Fibroblast of pulmonary artery (primary cell): Measurements from ENCODE around the gene NIN.
A peak's percentile ranks its signal among the peaks of the same experiment; 100 is the strongest.

Experiments
- DNase-seq: peaks from one replicate; pipeline ENCODE4 v3.0.0-alpha.2; 2010; ENCODE audit warnings: low read depth
- H3K4me3 ChIP-seq: replicated peaks from 2 replicates; pipeline ENCODE4 v1.5.1; 2011; ENCODE audit warnings: low read depth, mild to moderate bottlenecking, control low read depth, low read length, moderate library complexity
- TF ChIP-seq, protein P1 (sequence below): IDR thresholded peaks from 2 replicates; pipeline ENCODE4 v1.5.1; 2011; ENCODE audit warnings: mild to moderate bottlenecking, control low read depth, low read length, inconsistent platforms; ENCODE audit errors: missing control alignments

The NIN gene

DNA sequence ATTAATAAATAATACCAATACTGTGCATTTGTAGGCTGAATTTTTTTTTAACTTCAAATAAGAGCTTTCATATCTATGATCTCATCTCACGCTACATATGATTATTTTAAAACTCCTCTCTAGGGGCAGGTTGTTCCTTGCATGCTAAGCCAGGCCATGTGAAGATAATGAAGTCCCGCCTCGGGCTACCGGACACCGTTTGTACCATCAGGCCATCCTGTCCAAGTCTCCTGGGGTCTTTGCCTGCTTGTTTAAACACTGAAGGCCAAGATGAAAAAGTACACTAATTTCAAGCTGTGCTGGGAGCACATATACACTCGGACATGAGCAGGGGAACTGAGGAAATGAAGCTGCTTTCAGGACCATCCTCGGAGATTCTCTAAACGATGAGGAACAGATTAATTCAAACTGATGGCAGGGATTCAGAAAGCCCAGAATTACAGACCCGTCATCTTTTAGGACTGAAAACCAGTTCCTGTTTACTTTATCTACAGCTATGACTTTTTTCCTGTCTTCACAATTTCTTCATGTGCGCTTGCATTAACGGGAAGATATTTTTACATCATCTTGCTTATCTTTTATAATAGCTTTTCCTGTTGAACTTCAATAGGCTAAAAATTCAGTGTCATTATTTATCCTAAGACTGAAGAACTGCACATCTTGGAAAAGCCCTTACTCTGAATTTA is 34.6 kb upstream of the NIN start:
- peak; percentile 80 for DNase-seq
- TF ChIP-seq, protein P1, sequence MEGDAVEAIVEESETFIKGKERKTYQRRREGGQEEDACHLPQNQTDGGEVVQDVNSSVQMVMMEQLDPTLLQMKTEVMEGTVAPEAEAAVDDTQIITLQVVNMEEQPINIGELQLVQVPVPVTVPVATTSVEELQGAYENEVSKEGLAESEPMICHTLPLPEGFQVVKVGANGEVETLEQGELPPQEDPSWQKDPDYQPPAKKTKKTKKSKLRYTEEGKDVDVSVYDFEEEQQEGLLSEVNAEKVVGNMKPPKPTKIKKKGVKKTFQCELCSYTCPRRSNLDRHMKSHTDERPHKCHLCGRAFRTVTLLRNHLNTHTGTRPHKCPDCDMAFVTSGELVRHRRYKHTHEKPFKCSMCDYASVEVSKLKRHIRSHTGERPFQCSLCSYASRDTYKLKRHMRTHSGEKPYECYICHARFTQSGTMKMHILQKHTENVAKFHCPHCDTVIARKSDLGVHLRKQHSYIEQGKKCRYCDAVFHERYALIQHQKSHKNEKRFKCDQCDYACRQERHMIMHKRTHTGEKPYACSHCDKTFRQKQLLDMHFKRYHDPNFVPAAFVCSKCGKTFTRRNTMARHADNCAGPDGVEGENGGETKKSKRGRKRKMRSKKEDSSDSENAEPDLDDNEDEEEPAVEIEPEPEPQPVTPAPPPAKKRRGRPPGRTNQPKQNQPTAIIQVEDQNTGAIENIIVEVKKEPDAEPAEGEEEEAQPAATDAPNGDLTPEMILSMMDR = no peak
- H3K4me3 ChIP-seq = no peak overlapping the region

DNA sequence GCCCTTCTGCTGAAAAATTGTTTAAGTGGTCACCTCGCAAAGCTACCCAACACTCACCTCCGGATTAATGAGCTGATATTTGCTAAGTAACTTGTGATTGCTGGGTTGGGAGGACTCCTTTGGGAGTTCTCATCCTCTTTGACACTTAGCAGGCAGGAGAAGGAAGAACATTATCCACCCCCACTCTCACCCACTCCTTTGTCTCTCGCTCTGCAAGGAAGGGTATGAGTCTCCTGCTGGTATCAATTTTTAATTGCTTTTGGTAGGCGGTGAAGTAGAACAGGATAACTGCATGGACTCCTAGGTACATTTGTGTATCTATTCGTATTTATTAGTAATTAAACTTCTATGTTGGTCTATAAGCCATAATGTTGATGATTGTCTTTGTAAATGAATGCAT is 34.0 kb upstream of the NIN start:
- DNase-seq = no peak
- TF ChIP-seq, protein P1 = no peak
- no peak overlapping the region for H3K4me3 ChIP-seq

DNA sequence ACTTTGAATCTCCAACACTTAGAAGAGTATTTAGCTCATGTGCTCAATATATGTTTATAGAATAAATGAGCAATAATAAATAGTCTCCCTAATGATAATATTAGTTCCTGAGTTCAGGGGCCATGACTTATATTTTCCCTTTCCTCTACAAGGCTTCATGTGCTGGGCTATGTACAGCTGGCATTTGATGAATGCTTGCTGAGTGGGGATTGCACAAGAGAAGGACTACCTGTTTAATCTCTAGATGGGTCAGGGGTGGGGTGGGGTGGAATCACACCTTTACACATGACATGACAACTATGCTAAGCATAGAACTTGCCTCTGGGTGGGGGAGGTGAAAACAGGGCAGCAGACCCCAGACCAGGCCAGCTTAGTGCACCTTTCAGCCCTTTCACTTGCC is 33.3 kb upstream of the NIN start:
- no peak for DNase-seq
- TF ChIP-seq, protein P1 = no peak
- no peak overlapping the region for H3K4me3 ChIP-seq

DNA sequence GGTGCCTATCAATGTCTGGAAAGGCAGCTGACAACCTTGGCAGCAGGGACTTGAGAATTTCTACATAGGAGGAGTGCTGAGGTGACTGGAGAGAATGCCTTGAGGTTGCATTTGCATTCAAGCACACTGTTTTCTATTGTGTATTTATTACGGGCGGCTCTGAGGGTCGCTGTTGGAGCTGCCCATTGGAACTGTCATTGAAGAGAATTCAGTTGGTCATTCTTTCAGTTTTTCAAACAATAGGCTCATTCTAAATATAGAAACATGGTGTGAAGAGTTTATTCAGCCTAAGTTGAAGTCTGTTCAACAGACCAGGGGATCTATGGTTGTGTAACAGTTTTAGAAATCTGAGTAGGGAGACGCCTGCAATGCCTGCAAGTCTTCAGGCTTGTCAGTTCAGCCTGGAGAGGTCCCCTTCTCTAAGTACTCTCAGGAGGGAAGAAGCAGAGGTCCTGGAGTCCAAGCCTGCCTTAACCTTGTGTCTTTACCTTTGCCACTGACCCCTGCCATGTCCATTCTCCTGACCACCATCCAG is 31.1 kb upstream of the NIN start:
- no peak overlapping the region for H3K4me3 ChIP-seq
- TF ChIP-seq, protein P1 = no peak
- DNase-seq = peak; percentile 69

DNA sequence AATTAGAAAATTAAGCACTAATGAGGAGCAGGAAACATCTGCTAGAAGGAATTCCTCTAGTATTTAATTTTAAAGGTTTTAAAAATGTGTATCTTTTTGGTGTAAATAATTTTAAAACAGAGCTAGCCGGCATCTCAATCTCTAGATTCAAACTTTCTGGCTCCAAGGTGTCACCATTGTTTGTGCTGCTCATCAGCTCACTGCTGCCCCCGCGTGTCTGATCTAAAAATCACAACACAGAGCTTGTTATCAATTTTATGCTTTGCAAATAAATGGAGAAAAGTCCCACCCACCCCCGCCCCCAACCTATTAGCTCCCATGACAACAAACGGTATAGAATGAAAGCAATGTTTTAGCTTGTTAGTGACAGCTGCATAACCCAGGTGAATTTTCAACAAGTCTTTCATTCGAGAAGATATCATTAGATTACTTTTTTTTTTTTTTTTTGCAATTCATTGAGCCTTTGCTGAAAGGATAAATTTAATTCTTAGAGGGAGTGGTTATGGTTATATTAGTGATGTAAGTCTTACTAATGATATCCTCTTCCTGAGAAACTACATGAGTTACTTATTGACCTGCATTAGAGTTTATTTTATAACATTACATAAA is 29.6 kb upstream of the NIN start:
- TF ChIP-seq, protein P1 = peak; percentile 65
- H3K4me3 ChIP-seq = peak overlapping the region; percentile 53
- peak; percentile 87 for DNase-seq

DNA sequence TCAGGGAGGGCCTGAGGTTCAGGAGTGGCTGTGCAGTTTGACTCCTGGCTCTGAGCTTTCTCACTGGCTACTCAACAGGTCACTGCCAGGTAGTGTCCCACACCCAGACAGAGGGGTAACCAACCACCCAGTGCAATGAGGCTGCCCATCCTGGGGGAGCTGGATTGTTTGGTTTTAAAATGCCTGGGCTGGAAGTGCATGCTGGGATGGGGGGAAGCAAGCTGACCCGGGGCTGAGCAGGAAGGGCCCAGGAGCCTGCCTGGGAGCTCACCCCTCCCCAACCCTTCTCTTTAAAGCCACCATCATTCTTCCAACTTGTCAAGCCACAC is 28.3 kb upstream of the NIN start:
- peak overlapping the region; percentile 53 for H3K4me3 ChIP-seq
- TF ChIP-seq, protein P1 = no peak
- DNase-seq = no peak
